DND-41 (cell line): Measurements from ENCODE around the gene DAPK3.

Source experiments
- ATAC-seq: fragments of 200-7000 bp; cut with Tn5 transposase; 3 replicates; pipeline ENCODE4 v1.9.1; 2021; ENCODE audit warnings: low read depth; ENCODE audit not compliant: insufficient read depth
- DNase-seq: peaks from one replicate; pipeline ENCODE4 v3.0.0-alpha.2; 2020
- H2AFZ ChIP-seq: 2 replicates; pipeline ENCODE4 v1.6.0; 2012; ENCODE audit warnings: low read depth, low read length
- H3K27ac ChIP-seq: 2 replicates; pipeline ENCODE4 v1.5.1; 2012; ENCODE audit warnings: low read length, inconsistent platforms
- H3K27me3 ChIP-seq: fragments of 200-600 bp; sonication (generic); 2 replicates; pipeline ENCODE4 v1.6.0; 2012; ENCODE audit warnings: low read length, mild to moderate bottlenecking, inconsistent platforms; ENCODE audit not compliant: insufficient read depth, poor library complexity
- H3K36me3 ChIP-seq: 2 replicates; pipeline ENCODE4 v1.5.1; 2012; ENCODE audit warnings: low read length, inconsistent platforms; ENCODE audit not compliant: insufficient read depth
- H3K4me1 ChIP-seq: 2 replicates; pipeline ENCODE4 v1.5.1; 2012; ENCODE audit warnings: mild to moderate bottlenecking, low read length; ENCODE audit not compliant: insufficient read depth
- H3K4me2 ChIP-seq: 2 replicates; pipeline ENCODE4 v1.6.0; 2012; ENCODE audit warnings: mild to moderate bottlenecking, moderate library complexity, low read length, inconsistent platforms; ENCODE audit not compliant: insufficient read depth
- H3K4me3 ChIP-seq, 2 experiments: fragments of 200-600 bp in 1 of 2; shearing (Covaris generic) in 1 of 2; 2 replicates each; pipeline ENCODE4 v1.5.1; 2012 to 2016; ENCODE audit warnings: inconsistent platforms in 2 of 2, low read length in 2 of 2, mild to moderate bottlenecking in 2 of 2, low read depth in 1 of 2, moderate library complexity in 1 of 2
- H3K79me2 ChIP-seq: 2 replicates; pipeline ENCODE4 v1.6.0; 2012; ENCODE audit warnings: low read length, inconsistent platforms; ENCODE audit not compliant: insufficient read depth
- H3K9ac ChIP-seq: 2 replicates; pipeline ENCODE4 v1.6.0; 2012; ENCODE audit warnings: low read depth, mild to moderate bottlenecking, inconsistent platforms, low read length, moderate library complexity
- H3K9me3 ChIP-seq: 2 replicates; pipeline ENCODE4 v1.5.1; 2012; ENCODE audit warnings: low read length, moderate library complexity, mild to moderate bottlenecking, inconsistent platforms; ENCODE audit not compliant: insufficient read depth, severe bottlenecking
- H4K20me1 ChIP-seq: 2 replicates; pipeline ENCODE4 v1.6.0; 2012; ENCODE audit warnings: low read length; ENCODE audit not compliant: insufficient read depth
- CTCF ChIP-seq: IDR thresholded peaks from 2 replicates; pipeline ENCODE4 v1.5.1; 2012; ENCODE audit warnings: borderline replicate concordance, low read length, moderate library complexity, mild to moderate bottlenecking; ENCODE audit not compliant: poor library complexity, severe bottlenecking; ENCODE audit errors: extremely low read depth
- EZH2 ChIP-seq: IDR thresholded peaks from 3 replicates; pipeline ENCODE4 v1.6.1; 2012; ENCODE audit warnings: borderline replicate concordance, low read depth, mild to moderate bottlenecking, moderate library complexity, low read length, inconsistent platforms; ENCODE audit not compliant: severe bottlenecking

The DAPK3 gene

GRCh38 chr19:3923912-3924311, 47.0 kb downstream of the DAPK3 start:
- Histone ChIP-seq H3K4me3 (no peak overlapping the region), H4K20me1 (no peaks in the 10 kb centered on the region), H3K36me3 (no peaks in the 10 kb centered on the region), H3K4me2 (no peak overlapping the region), H2AFZ (no peak overlapping the region), H3K27ac (no peak overlapping the region), H3K9ac (no peak overlapping the region), H3K79me2 (no peaks in the 10 kb centered on the region), H3K9me3 (no peaks in the 10 kb centered on the region), H3K27me3 (no peaks in the 10 kb centered on the region), H3K4me1 (no peaks in the 10 kb centered on the region)
- DNase-seq = no peak
- no peak for TF ChIP-seq EZH2
- no peak for TF ChIP-seq CTCF
- ATAC-seq = no peak

- H3K27ac ChIP-seq = no peak overlapping the region
- H4K20me1 ChIP-seq = no peaks in the 10 kb centered on the region
- TF ChIP-seq CTCF = no peak
- no peak for TF ChIP-seq EZH2
- no peaks in the 10 kb centered on the region for H3K9me3 ChIP-seq
- no peak for ATAC-seq
- H3K4me2 ChIP-seq = no peak overlapping the region
- no peaks in the 10 kb centered on the region for H3K79me2 ChIP-seq
- no peaks in the 10 kb centered on the region for H3K27me3 ChIP-seq
- H3K4me3 ChIP-seq = no peak overlapping the region
- no peaks in the 10 kb centered on the region for H3K4me1 ChIP-seq
- H3K36me3 ChIP-seq = no peaks in the 10 kb centered on the region
- DNase-seq = no peak
- H3K9ac ChIP-seq = no peak overlapping the region
- no peak overlapping the region for H2AFZ ChIP-seq
Measured at GRCh38 chr19:3923096-3923758, 47.7 kb downstream of the DAPK3 start.

GRCh38 chr19:3919793-3920192, 51.1 kb downstream of the DAPK3 start:
- Histone ChIP-seq H3K36me3 (no peaks in the 10 kb centered on the region), H3K4me2 (no peak overlapping the region), H4K20me1 (no peaks in the 10 kb centered on the region), H3K4me3 (no peak overlapping the region), H3K9me3 (no peaks in the 10 kb centered on the region), H2AFZ (no peak overlapping the region), H3K4me1 (no peaks in the 10 kb centered on the region), H3K27me3 (no peaks in the 10 kb centered on the region), H3K79me2 (no peaks in the 10 kb centered on the region), H3K9ac (no peak overlapping the region), H3K27ac (no peak overlapping the region)
- ATAC-seq (no peak), DNase-seq (no peak)
- no peak for TF ChIP-seq CTCF
- no peak for TF ChIP-seq EZH2

GRCh38 chr19:3916033-3916432, 54.9 kb downstream of the DAPK3 start:
- Histone ChIP-seq H3K9ac (no peak overlapping the region), H3K4me3 (no peak overlapping the region), H3K9me3 (no peaks in the 10 kb centered on the region), H3K36me3 (no peaks in the 10 kb centered on the region), H4K20me1 (no peaks in the 10 kb centered on the region), H2AFZ (no peak overlapping the region), H3K27ac (no peak overlapping the region), H3K4me1 (no peaks in the 10 kb centered on the region), H3K27me3 (no peaks in the 10 kb centered on the region), H3K79me2 (no peaks in the 10 kb centered on the region), H3K4me2 (no peak overlapping the region)
- TF ChIP-seq CTCF (no peak), EZH2 (no peak)
- no peak for ATAC-seq
- DNase-seq = no peak
